ENCODE results near the gene PRSS23.

Gene PRSS23

DNA sequence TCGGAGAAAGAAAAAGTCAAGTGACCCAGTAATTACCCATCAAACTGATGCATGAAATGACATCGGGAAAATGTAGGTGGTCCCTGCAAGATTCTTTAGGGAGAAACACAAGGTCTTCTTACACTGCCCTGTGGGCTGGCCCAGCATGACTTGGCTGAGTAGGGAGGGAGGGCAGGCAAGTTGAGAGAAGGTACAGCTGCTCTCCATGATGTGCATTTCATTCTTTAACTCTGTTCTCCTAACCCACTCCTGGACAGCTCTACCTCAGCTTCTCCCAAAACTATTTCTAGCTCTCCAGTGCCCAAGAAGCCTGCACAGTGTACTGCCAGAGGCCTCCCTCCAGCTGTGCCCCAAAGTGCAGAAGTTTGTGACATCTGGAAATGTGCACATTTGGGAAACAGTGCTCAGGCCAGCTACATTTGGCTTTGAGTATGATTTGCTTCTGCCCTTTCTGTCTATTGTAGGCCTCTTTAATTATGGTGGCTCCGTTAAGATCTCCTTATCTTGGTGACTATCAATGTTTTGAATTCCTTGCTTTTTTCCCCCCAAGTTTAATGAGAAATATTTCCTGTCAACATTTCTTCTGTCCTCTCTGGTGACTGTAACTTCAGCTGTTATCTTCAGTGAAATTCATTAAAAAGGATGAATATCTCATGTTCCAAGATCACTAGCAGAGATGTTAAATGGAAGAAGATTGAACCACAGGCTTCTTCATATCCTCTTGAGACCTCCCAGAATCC, 26.7 kb upstream of the PRSS23 start:
- Histone ChIP-seq H3K9ac (ENCODE audit: low read depth, low read length) (no peak overlapping the region), H3K4me3 (ENCODE audit: low read length) (no peak overlapping the region), H3K27ac (ENCODE audit: low read depth, low read length) (no peak overlapping the region), H3K36me3 (ENCODE audit: insufficient read depth, low read length) (no peaks in the 10 kb centered on the region), H3K27me3 (ENCODE audit: insufficient read depth, low read length) (no peaks in the 10 kb centered on the region), H3K4me1 (ENCODE audit: insufficient read depth, low read length) (no peaks in the 10 kb centered on the region), H3K9me3 (ENCODE audit: insufficient read depth, low read depth, low read length) (peaks cover 9% of the 10 kb centered on the region)
- 91% methylated on average over 3 of the region's 3 CpGs for WGBS

- Histone ChIP-seq H3K27me3 (ENCODE audit: insufficient read depth, low read length) (no peaks in the 10 kb centered on the region), H3K9ac (ENCODE audit: low read depth, low read length) (no peak overlapping the region), H3K4me1 (ENCODE audit: insufficient read depth, low read length) (no peaks in the 10 kb centered on the region), H3K36me3 (ENCODE audit: insufficient read depth, low read length) (no peaks in the 10 kb centered on the region), H3K4me3 (ENCODE audit: low read length) (no peak overlapping the region), H3K9me3 (ENCODE audit: insufficient read depth, low read depth, low read length) (peaks cover 9% of the 10 kb centered on the region), H3K27ac (ENCODE audit: low read depth, low read length) (no peak overlapping the region)
Observed at GRCh38 chr11:86774417-86774816, 25.9 kb upstream of the PRSS23 start.

GRCh38 chr11:86775361-86775760, 25.0 kb upstream of the PRSS23 start:
- 96% methylated on average over 2 of the region's 2 CpGs for WGBS
- H3K4me3 ChIP-seq (ENCODE audit: low read length): no peak overlapping the region
- H3K4me1 ChIP-seq (ENCODE audit: insufficient read depth, low read length): no peaks in the 10 kb centered on the region
- peaks cover 9% of the 10 kb centered on the region for H3K9me3 ChIP-seq (ENCODE audit: insufficient read depth, low read depth, low read length)
- no peaks in the 10 kb centered on the region for H3K27me3 ChIP-seq (ENCODE audit: insufficient read depth, low read length)
- H3K9ac ChIP-seq (ENCODE audit: low read depth, low read length): no peak overlapping the region
- no peaks in the 10 kb centered on the region for H3K36me3 ChIP-seq (ENCODE audit: insufficient read depth, low read length)
- H3K27ac ChIP-seq (ENCODE audit: low read depth, low read length): no peak overlapping the region

DNA sequence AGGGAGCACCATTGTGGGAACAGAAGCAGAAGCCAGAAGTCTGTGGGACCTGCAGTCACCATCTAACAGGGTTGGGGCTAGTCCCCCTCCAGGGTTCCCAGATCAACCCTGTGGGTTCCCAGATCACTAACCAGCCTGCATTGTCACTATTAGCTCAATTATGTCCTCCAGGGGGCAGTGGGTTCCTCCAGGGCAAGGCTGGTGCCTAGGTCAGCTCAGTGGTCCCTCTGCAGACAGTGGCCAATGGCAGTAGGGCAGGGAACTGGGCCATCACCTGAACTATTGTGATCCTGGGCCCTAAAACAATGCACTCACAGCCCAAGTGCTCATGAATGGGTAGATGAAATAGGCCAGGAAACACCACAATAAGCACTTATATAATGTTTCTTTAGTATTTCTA, 18.8 kb upstream of the PRSS23 start:
- no peak overlapping the region for H3K4me3 ChIP-seq (ENCODE audit: low read length)
- no peaks in the 10 kb centered on the region for H3K36me3 ChIP-seq (ENCODE audit: insufficient read depth, low read length)
- H3K9ac ChIP-seq (ENCODE audit: low read depth, low read length): no peak overlapping the region
- no peaks in the 10 kb centered on the region for H3K27me3 ChIP-seq (ENCODE audit: insufficient read depth, low read length)
- no peak overlapping the region for H3K27ac ChIP-seq (ENCODE audit: low read depth, low read length)
- no peaks in the 10 kb centered on the region for H3K9me3 ChIP-seq (ENCODE audit: insufficient read depth, low read depth, low read length)
- H3K4me1 ChIP-seq (ENCODE audit: insufficient read depth, low read length): no peaks in the 10 kb centered on the region

DNA sequence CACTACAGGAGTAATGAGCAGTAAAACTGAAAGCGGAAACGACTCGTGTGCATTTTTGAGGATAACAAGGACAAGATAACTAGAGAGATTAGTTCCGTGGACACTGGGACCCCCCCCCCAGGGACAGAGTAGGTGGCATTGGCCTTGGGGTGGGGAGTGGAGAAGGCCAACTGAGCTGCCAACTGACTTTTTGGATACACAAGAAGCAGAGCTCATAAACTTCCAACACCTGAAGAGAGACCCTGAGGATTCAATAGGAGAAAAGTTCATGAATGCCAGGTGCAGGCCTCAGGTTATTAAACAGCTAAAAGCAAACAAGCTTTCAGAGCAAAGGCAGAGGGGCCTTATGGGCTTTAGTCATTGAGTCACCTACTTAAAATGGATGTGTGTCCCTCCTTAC, 17.6 kb upstream of the PRSS23 start:
- no peak overlapping the region for H3K27ac ChIP-seq (ENCODE audit: low read depth, low read length)
- H3K4me1 ChIP-seq (ENCODE audit: insufficient read depth, low read length): no peaks in the 10 kb centered on the region
- H3K9me3 ChIP-seq (ENCODE audit: insufficient read depth, low read depth, low read length): no peaks in the 10 kb centered on the region
- H3K36me3 ChIP-seq (ENCODE audit: insufficient read depth, low read length): no peaks in the 10 kb centered on the region
- no peak overlapping the region for H3K9ac ChIP-seq (ENCODE audit: low read depth, low read length)
- no peak overlapping the region for H3K4me3 ChIP-seq (ENCODE audit: low read length)
- WGBS: 94% methylated on average over 4 of the region's 4 CpGs
- no peaks in the 10 kb centered on the region for H3K27me3 ChIP-seq (ENCODE audit: insufficient read depth, low read length)

GRCh38 chr11:86783661-86784060, 16.7 kb upstream of the PRSS23 start:
- no peak overlapping the region for H3K27ac ChIP-seq (ENCODE audit: low read depth, low read length)
- H3K4me3 ChIP-seq (ENCODE audit: low read length): no peak overlapping the region
- no peaks in the 10 kb centered on the region for H3K9me3 ChIP-seq (ENCODE audit: insufficient read depth, low read depth, low read length)
- no peaks in the 10 kb centered on the region for H3K36me3 ChIP-seq (ENCODE audit: insufficient read depth, low read length)
- no peaks in the 10 kb centered on the region for H3K27me3 ChIP-seq (ENCODE audit: insufficient read depth, low read length)
- no peak overlapping the region for H3K9ac ChIP-seq (ENCODE audit: low read depth, low read length)
- H3K4me1 ChIP-seq (ENCODE audit: insufficient read depth, low read length): no peaks in the 10 kb centered on the region
- 84% methylated on average over 2 of the region's 2 CpGs for WGBS

GRCh38 chr11:86784241-86784681, 16.1 kb upstream of the PRSS23 start:
- H3K4me3 ChIP-seq (ENCODE audit: low read length): no peak overlapping the region
- no peak overlapping the region for H3K9ac ChIP-seq (ENCODE audit: low read depth, low read length)
- H3K9me3 ChIP-seq (ENCODE audit: insufficient read depth, low read depth, low read length): no peaks in the 10 kb centered on the region
- H3K4me1 ChIP-seq (ENCODE audit: insufficient read depth, low read length): no peaks in the 10 kb centered on the region
- H3K27me3 ChIP-seq (ENCODE audit: insufficient read depth, low read length): no peaks in the 10 kb centered on the region
- H3K27ac ChIP-seq (ENCODE audit: low read depth, low read length): no peak overlapping the region
- H3K36me3 ChIP-seq (ENCODE audit: insufficient read depth, low read length): no peaks in the 10 kb centered on the region
- 91% methylated on average over 2 of the region's 2 CpGs for WGBS

GRCh38 chr11:86785576-86785975, 14.8 kb upstream of the PRSS23 start:
- Histone ChIP-seq H3K4me1 (ENCODE audit: insufficient read depth, low read length) (no peaks in the 10 kb centered on the region), H3K27ac (ENCODE audit: low read depth, low read length) (no peak overlapping the region), H3K36me3 (ENCODE audit: insufficient read depth, low read length) (no peaks in the 10 kb centered on the region)

DNA sequence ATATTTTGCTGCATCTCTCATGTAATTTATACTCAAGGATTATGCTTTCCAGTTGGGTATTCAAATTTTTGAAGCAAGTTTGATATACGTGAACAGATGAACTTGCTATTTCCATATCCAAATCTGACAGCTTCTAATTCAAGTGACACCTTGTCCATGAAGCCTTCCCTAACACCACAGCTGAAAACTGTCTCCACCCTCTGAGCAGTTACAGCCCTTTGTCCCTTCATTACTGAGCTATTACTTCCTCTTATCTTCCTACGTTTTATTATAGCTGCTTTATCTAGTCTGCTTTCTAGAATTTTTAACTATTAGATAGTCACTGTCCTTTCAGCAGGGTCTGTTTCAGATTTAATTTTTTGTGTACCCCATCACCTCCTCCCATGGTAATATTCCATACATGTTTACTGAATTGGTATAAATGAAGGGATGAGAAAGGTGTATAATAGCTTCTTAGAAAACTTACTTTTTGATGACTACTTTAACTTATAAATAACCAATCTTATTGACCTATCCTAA, 13.3 kb upstream of the PRSS23 start:
- WGBS: 94% methylated on average over 2 of the region's 2 CpGs
- H3K27me3 ChIP-seq (ENCODE audit: insufficient read depth, low read length): no peaks in the 10 kb centered on the region
- H3K4me3 ChIP-seq (ENCODE audit: low read length): no peak overlapping the region
- H3K36me3 ChIP-seq (ENCODE audit: insufficient read depth, low read length): no peaks in the 10 kb centered on the region
- H3K27ac ChIP-seq (ENCODE audit: low read depth, low read length): no peak overlapping the region
- H3K4me1 ChIP-seq (ENCODE audit: insufficient read depth, low read length): peaks cover 1% of the 10 kb centered on the region; the same call in 1 of the 2 replicates
- no peaks in the 10 kb centered on the region for H3K9me3 ChIP-seq (ENCODE audit: insufficient read depth, low read depth, low read length)
- no peak overlapping the region for H3K9ac ChIP-seq (ENCODE audit: low read depth, low read length)

More at GRCh38 chr11:86785576-86785975, 14.8 kb upstream of the PRSS23 start:
- 94% methylated on average over 3 of the region's 3 CpGs for WGBS
- Histone ChIP-seq H3K27me3 (ENCODE audit: insufficient read depth, low read length) (no peaks in the 10 kb centered on the region), H3K9ac (ENCODE audit: low read depth, low read length) (no peak overlapping the region), H3K9me3 (ENCODE audit: insufficient read depth, low read depth, low read length) (no peaks in the 10 kb centered on the region), H3K4me3 (ENCODE audit: low read length) (no peak overlapping the region)

DNA sequence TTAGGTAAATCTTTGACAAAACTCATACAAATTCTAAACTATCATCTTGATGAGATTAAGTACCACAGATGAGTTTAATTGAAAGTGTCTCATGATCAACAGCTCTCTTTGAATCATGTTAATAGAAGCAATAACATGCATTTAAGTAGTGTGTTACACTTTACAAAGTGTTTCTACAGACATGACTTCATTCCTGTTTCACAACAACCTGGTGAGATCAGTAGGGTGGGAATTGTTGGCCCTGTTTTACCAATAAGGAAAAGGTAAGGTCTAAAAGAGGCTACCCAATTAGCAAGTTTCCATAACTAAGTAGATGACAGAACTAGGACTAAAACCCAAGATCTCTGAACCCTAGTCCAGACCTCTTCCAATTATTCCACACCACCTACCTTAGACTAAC, 12.7 kb upstream of the PRSS23 start:
- Histone ChIP-seq H3K9ac (ENCODE audit: low read depth, low read length) (no peak overlapping the region), H3K9me3 (ENCODE audit: insufficient read depth, low read depth, low read length) (no peaks in the 10 kb centered on the region), H3K27ac (ENCODE audit: low read depth, low read length) (no peak overlapping the region), H3K4me3 (ENCODE audit: low read length) (no peak overlapping the region), H3K4me1 (ENCODE audit: insufficient read depth, low read length) (peaks cover 4% of the 10 kb centered on the region; the same call in 1 of the 2 replicates), H3K27me3 (ENCODE audit: insufficient read depth, low read length) (no peaks in the 10 kb centered on the region), H3K36me3 (ENCODE audit: insufficient read depth, low read length) (no peaks in the 10 kb centered on the region)

GRCh38 chr11:86790195-86790725, 10.1 kb upstream of the PRSS23 start:
- Histone ChIP-seq H3K9me3 (ENCODE audit: insufficient read depth, low read depth, low read length) (no peaks in the 10 kb centered on the region), H3K9ac (ENCODE audit: low read depth, low read length) (no peak overlapping the region), H3K27ac (ENCODE audit: low read depth, low read length) (no peak overlapping the region), H3K36me3 (ENCODE audit: insufficient read depth, low read length) (no peaks in the 10 kb centered on the region), H3K4me1 (ENCODE audit: insufficient read depth, low read length) (peaks cover 4% of the 10 kb centered on the region; the same call in 1 of the 2 replicates), H3K4me3 (ENCODE audit: low read length) (no peak overlapping the region), H3K27me3 (ENCODE audit: insufficient read depth, low read length) (no peaks in the 10 kb centered on the region)

Data from HUES64 (cell line).